H4 (cell line): ENCODE results near the gene PGC. TPM values are rescaled to one million over a fixed set of nuclear protein-coding genes. Genes with fewer than 3 reads are reported as not detected.

Experiments used
- DNase-seq: peaks from one replicate; pipeline ENCODE4 v3.0.0-alpha.2; 2015; ENCODE audit warnings: low spot score
- total RNA-seq: library from RNA; depleted of rRNA; stranded (reverse); fragments of >200 nt; shearing (Covaris generic); gene quantifications from 2 replicates; pipeline ENCODE4 v1.2.3, GENCODE V29; 2014

Gene PGC
- total RNA-seq, 1 experiment from 2014 or later = not detected

DNA sequence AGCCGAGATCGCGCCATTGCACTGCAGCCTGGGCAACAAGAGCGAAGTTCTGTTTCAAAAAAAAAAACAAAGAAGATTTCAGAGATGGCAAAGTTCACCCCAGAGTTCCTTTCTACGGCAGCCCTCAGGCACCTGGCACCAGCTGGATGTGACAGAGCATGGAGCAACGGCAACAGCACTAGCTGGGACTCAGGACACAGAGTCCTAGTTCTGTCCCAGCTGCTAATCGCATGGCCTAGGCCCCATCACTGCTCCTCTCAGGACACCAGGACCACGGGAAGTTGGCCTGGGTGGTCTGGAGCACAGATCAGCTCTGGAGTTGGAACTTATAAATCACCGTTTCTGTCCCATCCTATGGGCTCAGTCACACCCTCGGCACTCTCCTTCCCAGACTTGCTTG lies 1.1 kb downstream of the PGC start:
- no peak for DNase-seq

DNA sequence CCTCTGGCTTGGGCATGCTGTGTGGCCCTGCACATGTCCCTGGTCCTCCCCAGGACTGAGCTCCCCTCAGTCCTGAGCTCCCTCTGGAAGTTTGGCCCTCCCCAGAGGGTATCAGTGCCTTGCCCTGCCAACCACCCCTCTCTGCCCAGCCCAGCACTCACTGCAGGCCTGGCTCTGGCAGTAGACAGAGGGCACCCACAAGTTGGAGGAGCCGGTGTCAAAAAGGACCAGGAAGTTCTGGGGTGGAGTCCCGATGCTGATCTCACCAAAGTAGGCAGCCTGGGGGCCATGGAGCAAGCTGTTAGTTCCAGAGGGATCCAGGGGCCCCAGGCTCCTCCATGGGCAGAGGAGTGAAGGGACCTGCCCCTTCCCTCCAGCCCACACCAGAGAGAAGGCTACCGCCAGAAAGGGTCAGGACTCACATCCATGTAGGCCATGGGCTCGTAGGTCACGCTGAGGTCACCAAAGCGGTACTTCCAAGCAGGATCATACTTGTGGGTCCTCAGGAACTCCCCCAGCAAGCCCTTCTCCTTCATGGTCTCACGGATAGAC lies 2.9 kb downstream of the PGC start:
- DNase-seq = no peak

DNA sequence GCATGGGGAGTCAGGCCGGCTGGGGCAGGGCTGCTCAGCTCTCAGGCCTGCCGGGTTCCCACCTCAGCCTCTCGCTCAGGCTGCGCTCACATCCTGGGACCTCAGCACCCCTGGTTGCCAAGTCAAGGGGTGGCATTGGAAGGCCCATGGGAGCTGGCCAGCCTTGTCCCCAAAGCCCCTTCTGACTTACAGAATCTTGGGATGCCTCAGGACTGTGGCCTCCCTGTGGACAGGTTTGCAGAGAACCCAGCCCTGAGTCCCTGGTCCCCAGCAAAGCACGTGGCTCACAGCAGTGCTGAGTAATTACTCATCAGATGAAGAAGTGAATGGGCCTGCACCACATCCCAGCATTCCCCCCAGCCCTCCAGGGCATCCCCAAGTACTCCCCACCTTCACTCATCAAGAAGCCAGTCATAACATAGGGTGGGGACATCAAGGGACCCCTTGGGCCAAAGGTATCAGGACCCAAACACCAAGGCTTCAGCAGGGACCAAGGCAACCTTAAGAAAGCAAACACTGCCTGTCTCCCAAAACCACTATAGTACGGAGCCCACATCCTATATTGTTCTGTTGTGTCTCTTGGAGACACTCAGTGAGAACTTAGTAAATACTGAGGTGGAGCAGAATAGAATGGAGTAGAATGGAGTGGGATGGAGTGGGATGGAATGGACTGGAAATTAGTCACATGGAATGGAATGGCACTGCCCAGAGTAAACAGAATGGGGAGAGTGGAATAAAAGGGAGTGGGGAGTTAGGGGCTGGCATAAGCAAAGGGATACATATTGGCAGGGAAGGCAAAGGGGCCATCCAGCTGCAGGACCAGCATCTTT lies 3.6 kb downstream of the PGC start:
- DNase-seq = no peak

GRCh38 chr6:41741625-41742490 lies 5.3 kb downstream of the PGC start:
- DNase-seq = no peak

DNA sequence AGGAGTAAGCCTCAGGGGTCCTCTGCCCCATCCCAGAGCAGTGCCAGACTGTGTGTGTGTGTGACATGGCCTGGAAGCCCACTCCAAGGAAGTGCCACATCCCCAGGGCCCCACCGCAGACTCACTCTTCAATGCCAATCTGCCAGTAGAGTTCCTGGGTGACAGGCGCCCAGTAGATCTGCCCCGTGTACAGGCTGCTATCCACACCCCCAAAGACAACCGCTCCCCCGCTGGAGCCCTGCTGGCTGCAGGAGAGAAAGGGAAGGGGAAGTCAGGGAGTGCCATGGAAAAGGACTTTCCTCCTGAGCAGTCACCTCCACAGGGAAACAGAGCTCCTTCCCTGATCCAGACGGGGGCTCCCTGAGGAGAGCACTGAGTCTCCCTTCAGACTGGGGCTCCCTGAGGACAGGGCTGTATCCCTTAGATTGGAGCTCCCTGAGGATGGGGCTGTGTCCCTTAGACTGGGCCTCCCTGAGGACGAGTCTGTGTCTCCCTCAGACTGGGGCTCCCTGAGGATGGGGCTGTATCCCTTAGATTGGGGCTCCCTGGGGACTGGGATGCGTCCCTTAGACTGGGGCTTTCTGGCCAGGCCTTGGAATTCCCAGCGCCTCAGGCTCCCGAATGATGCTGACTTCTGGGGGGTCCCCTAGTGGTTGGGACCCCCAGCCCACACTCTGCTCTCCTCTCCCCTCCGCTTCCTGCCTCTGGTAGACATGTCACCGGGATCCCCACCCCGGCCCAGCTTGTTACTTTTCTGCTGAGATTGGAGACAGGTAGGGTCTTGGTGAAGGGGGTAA lies 6.6 kb downstream of the PGC start:
- DNase-seq = no peak

GRCh38 chr6:41739041-41739440 lies 8.2 kb downstream of the PGC start:
- no peak for DNase-seq

- DNase-seq = no peak
These were observed 9.5 kb downstream of the PGC start for GRCh38 chr6:41737591-41738130.

DNA sequence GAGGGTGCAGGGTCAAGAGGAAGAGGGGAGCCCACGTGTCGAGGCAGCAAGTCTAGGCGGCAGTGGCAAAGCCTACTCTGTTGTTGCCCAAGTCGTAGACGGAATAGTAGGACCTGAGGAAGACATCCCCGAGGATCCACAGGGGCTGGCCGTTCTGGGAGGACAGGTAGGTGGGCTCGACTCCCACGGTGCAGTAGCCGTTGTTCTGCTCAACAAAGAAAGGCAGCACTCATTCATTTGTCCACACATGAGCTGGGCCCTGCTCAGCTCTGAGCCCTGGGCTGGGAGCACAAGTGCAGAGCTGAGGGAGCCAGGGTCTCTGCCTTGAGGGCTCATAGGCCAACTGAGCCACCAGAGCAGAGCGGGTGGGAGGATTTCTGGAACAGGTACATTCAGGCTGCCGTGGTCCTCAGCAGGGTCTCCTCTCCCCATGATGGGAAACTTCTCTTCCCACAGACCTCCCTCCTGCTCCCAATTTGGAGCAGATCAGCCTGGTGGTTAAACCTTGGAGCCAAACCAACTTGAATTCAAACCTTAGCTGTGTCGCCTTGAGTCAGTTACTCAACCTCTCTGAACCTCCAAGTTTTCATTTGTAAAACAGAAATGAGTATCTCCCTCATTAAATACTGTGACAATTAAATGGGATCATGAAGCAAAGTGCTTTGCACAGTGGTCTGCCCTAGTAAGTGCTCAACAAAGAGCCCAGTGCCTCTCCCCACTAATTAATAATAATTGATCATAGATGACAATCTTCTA lies 10.2 kb downstream of the PGC start:
- no peak for DNase-seq

GRCh38 chr6:41736186-41736733 lies 10.9 kb downstream of the PGC start:
- DNase-seq = no peak

- DNase-seq = peak; percentile 91
These were observed 11.6 kb downstream of the PGC start, which contains the start of gene TFEB for GRCh38 chr6:41735427-41736185. TSS of gene TFEB (minus strand) at chr6:41735608. CDS start at chr6:41691213, 44,395 bp downstream.

DNA sequence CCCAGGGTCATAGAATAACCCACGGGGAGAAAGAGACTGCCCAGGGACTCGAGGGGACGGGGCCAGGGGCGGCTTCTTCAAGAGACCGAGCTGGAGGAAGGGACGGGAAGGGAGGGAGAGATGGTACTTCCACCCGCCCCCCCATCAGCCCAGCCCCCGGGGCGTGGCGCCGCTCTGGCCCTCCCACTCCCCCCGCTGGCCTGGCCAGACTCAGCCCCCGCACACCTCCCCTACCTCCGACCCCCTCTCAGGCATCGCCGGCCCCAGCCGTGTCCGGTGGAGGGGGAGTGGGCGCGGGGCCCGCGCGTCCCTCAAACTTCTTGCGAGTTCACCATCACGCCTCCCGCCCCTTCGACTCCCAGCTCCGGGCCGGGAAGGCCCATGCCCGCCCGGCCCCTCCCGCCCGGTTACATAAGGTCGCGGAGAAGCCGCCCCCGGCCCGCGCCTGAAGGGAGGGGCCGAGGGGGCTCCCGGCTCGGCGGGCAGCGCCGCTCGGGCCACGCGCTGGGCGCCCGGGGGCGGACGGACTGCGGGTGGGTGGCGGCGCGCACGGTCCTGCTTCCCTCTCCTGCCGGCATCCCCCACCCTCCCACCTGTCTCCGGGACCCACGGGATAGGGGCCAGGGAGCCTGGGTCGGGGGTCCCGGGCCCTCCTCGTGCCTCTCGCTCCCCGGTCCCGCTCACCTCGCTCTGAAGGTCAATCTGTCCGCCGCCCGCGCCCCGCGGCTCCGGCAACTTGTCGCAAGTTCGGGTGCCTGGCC lies 12.4 kb downstream of the PGC start:
- peak; percentile 74 for DNase-seq

DNA sequence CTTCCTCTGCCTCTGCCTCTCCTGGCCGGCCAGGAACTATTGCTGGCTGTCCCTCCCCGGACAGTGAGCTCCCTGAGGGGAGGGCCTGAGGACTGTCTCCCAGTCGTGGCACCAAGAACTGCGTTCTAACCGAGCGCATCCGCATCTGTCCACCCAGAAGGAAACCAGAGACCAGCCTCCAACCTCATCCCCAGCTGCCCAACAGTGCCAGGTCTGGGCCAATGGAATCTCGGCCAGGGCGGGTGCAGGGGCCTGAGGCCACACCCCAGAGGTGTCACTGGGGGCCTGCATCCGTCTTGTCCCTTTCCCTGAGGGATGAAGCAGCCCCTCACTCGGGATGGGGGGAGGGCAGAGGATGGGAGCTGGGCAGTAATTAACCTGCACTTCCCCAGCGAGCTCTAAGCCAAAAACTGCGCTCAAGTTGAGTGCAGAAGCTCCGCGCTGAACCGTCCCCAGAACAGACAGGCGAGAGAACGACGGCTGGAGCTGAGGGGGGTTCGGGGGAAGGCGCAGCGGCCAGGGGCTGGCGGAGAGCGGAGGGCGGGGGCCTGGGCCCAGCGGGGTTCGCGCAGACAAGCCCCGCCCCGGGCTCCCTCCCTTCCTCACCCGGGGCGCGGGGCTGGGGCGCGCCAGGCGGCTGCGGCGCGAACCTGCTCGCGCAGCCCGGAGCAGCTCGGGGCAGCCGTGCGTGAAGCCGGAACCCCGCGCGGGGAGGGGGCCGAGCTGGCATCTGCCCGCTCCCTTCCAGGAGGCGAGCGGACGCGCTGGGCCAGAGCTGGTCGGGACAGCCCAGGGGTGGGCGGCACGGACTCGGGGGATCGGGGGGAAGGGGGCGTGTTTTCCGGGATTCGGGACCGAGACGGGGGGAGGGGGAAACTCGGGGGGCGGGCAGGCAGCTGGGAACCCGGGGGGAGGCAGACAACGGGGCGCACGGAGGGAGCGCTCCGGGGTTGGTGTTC lies 13.2 kb downstream of the PGC start:
- peak; percentile 62 for DNase-seq

DNA sequence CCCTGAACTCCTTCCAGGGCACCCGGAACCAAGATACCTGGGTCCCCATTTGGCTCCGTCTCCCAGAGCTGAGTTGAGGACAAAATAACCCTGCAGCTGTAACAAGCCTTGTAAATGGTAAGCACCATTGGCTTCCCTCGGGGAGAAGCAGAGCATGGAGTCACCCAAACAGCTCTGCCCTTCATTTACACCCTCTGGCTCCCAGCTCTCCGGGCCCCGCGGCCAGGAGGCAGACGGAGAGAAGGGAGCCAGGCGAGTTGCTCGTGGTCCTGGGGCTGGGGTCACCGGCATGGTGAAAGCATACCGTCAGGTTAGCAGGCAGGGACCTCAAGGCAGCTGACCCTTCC lies 13.9 kb downstream of the PGC start:
- DNase-seq = no peak

GRCh38 chr6:41732591-41733359 lies 14.4 kb downstream of the PGC start:
- no peak for DNase-seq

GRCh38 chr6:41732149-41732548 lies 15.0 kb downstream of the PGC start:
- no peak for DNase-seq

GRCh38 chr6:41731561-41732086 lies 15.6 kb downstream of the PGC start:
- DNase-seq = no peak
